Lung microvascular endothelial cell (primary cell): ENCODE measurements around the gene JAZF1. TPM values are rescaled to one million over a fixed set of nuclear protein-coding genes. Genes with fewer than 3 reads are reported as not detected.
"Not testable (repeated sequence)": the region's sequence is repeated elsewhere in the genome, so short reads cannot be mapped to it uniquely, and the experiment has no call there.

Source experiments
- DNase-seq, 2 donors: peaks; one replicate each; pipeline versions ENCODE4 v3.0.0 to v3.0.0-alpha.2; 2010; ENCODE audit warnings: low read depth in 2 of 2
- total RNA-seq: library from RNA; depleted of rRNA; stranded (reverse); fragments of >200 nt; gene quantifications from 2 replicates; pipeline ENCODE4 v1.2.1, GENCODE V29; 2014

Gene JAZF1
- total RNA-seq, 1 donor from 2014 or later = 1.4 TPM

GRCh38 chr7:28042721-28043120 lies 137.9 kb downstream of the JAZF1 start:
- no peak for DNase-seq

GRCh38 chr7:28041508-28042314 lies 138.9 kb downstream of the JAZF1 start:
- peak in 1 of 2 donors; percentile 17 for DNase-seq

- DNase-seq = no peak
Measured at GRCh38 chr7:28038175-28038797, 142.3 kb downstream of the JAZF1 start.

DNA sequence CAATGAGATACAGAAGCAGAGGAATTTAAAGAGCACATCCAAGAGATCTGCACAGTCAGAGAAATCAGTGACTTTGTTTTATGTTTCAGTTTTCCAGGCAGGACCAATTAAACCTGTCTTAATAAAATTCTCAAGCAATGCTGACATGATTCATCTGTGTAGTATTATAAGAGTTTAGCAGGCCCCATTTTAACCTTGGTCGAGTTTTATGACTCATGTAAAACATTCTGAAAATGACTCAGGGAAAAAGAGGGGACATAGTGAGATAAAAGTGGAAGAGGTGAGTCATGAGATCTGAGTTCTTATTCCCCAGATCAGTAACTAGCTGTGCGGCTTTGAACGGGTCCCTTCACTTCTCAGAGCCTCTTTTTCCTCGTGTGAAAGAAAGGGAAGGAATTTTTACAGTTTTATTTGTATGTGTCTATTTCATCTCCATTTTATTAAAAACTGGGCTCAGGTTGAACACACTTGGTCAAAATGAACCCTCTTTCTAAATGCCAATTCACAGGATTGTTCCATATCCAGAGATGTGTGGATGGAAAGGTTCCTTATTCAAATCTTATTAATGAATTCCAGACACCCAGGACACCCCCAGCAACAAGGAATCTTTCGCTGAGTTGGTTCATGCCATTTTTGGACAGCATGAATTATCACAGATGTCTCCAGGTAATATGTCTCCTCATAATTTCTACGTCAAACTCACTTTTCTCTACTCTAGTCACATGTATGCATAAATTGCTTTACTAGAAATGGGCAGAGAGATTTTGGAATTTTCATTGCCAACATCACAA lies 143.2 kb downstream of the JAZF1 start:
- DNase-seq = peak; percentile 68 to 94

GRCh38 chr7:28036696-28037095 lies 143.9 kb downstream of the JAZF1 start:
- DNase-seq = no peak

DNA sequence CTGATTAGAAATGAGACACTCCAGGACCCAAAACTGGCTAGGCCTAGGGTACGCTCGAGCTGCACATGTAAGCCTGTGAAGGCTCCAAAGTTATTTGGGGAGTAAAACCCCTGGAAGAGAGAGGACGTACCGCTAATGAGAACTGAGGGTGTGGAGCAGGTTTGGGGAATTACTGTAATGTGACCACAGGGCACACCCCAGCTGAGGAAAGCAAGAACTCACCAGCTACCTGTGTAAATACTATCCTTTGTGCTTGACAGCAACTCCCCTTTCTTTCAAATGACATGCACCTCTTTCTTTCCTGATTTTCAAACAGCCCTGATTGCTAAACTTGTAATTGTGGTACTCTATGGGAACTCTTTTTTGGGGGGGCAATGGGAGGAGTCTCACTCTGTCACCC lies 147.2 kb downstream of the JAZF1 start:
- no peak for DNase-seq

DNA sequence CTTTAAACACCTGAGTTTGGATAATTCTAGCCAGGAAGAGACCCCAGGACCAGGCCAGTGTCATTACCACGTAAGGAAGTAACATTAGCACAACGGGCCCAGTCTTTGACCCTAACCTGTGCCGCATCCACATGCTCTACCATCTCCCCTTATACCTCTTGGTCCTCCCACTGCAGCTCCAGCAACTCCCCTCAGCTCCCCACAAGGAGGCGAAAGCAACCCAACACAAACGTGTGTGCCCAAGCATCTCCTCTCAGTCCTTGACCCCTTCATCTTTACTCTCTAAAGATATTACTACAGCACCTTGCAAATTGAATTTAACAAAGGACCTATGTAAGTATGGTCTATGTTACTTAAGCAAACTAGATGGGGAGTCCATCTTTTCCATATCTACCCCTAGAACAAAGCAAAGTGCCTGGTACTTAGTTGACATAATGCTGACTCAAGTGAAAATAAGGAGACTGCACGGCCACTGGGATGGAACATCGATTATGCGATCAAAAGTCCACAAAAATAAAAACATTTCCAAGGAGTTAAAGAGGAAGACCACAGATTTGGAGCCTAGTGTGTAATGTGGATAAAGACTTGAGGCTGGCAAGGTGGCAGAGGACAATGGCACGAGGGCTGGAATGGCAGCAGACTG lies 147.7 kb downstream of the JAZF1 start:
- DNase-seq = no peak

- no peak for DNase-seq
Measured at GRCh38 chr7:28029051-28029450, 151.5 kb downstream of the JAZF1 start.

DNA sequence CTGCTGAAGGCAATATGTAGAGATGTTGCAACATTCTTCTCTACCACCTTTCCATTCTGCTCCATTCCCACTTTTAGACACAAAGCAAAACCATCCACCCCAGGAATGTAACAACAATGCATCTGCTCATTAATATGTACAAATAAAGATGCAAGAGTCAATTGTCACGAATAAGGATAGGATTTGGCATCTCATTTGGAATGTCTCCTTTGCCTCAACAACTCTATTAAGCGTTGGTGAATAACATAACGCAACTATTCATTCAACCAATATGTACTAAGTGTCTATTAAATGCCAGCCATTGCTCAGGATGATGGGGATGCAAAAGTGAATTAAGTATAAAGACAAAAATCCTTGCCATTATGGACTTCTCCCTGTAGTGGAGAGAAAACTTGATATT lies 152.1 kb downstream of the JAZF1 start:
- DNase-seq = no peak

- no peak for DNase-seq
Measured at GRCh38 chr7:28026237-28026636, 154.4 kb downstream of the JAZF1 start.

DNA sequence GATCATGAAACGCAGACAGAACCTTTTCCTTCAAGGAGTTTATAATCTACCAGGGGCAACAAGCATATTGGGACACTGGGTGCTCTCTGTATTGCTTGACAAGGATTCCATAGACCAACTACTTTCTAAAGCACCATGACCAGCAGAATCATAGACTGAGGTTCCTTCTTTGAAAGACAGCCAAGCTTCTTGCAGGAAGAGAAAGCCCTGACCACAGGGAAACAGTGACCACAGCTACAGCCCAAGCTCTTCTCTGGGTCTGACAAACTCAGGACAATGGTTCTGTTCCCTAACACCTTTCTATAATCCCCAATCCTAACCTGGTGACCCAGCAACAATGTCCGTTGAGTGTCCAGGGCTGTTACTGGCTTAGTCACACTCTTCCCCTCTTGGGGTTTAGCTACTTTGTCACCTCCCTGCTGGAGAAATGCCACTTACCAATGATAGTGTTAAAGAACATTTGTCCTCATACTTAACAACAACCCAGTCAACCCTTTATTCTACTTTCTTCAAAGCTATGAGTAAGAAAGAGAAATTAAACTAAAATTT lies 155.7 kb downstream of the JAZF1 start:
- no peak for DNase-seq

- DNase-seq = peak; percentile 79 to 84
Measured at GRCh38 chr7:28020302-28020940, 160.2 kb downstream of the JAZF1 start.

DNA sequence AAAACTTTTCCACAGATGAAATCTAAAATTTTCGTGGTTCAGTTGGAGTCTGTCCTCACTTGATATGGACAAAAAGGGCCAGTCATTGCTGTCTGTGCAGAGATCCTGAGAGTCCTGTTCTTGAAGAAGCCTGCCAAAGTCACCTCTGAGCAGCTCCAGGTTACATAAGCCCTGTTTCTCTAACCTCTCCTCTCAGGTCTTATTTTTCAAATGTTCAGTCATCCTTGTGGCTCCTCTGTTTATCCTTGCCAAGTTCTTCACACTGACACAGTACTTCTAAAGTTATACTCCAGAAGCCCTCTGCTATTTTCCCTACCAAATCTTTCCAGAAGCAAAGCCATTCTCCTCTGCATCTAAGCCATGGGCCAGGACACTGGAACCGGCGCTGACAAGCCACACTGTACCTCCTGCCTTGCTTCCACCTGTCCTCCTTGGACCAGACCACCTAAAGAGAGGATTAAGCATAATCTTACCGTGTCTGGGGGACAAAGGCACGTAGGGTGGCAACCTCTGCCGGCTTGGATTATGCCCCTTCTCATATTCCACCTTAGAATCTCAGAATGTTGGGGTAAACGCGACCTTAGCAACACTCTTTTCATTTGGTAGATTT lies 161.6 kb downstream of the JAZF1 start:
- no peak for DNase-seq

DNA sequence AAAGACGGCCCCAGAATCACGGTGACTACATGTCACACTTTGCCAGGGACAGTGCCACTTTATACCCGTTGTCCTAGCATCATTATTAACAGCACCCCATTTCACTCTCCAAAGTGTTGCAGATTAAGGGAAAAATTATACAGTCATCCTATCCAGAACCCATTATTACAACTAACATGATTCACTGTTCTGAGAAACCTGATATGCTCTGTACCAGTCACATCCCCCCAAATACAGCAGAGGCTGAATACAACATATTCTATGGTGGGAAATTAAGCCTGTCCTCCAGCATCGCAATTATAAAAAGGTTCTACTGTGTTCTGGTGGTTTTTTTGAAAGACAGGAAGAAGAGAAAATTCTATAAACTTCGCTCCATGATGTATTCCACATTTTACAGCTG lies 162.1 kb downstream of the JAZF1 start:
- no peak for DNase-seq

GRCh38 chr7:28018020-28018419 lies 162.6 kb downstream of the JAZF1 start:
- DNase-seq = no peak

- peak; percentile 37 to 67 for DNase-seq
Measured at GRCh38 chr7:28017372-28017771, 163.2 kb downstream of the JAZF1 start.

DNA sequence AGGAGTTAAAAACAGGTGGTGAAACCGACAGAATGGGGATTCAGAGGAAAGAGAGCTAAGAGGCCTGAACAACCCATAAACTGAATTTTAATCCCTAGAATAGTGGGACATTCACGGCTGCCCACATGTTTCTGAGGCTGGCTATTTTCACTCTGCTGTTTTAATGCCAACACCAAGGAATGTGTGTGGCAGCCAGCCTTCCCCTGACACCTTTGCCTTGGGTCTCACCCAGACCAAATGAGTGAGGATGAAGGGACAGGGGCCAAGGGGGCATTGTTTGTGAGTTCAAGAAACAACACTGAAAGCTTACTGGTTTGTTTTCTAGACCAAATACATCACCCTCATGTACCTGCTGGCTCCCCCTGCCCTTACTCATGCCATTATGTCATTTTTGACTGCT lies 164.3 kb downstream of the JAZF1 start:
- DNase-seq = no peak

DNA sequence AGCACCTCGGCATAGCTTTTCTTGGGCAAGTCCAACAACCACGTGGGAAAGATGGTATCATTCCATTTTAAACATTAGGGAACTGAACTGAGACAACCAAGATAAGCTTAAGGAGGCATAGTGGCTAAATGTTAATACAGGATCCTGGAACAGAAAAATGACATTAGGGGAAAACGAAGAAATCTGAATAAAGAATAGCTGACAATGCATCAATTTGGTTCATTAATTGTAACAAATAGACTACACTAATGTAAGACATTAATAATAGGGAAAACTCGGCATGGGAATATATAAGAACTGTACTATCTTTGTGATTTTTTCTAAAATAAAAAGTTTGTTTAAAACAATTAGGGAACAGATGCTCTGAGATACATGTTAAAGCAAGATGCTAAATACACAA lies 165.4 kb downstream of the JAZF1 start:
- no peak for DNase-seq

- not testable (repeated sequence) for DNase-seq
Measured at GRCh38 chr7:28014340-28014739, 166.3 kb downstream of the JAZF1 start.

- no peak for DNase-seq
Measured at GRCh38 chr7:28013441-28013840, 167.2 kb downstream of the JAZF1 start.

GRCh38 chr7:28013019-28013418 lies 167.6 kb downstream of the JAZF1 start:
- no peak for DNase-seq
